Progenitor cell of endocrine pancreas (in vitro differentiated cells): ENCODE results near the gene SLC17A7. TPM values are rescaled to one million over a fixed set of nuclear protein-coding genes. Genes with fewer than 3 reads are reported as not detected.

Source experiments
- DNase-seq: peaks from one replicate; pipeline ENCODE4 v3.0.0; 2021; ENCODE audit warnings: low spot score; ENCODE audit not compliant: unreplicated experiment
- H3K27ac Mint-ChIP-seq: 2 replicates; pipeline ENCODE4 v1.8.0; 2021; ENCODE audit warnings: mild to moderate bottlenecking, moderate library complexity, mixed read lengths
- H3K27me3 Mint-ChIP-seq: 2 replicates; pipeline ENCODE4 v1.8.0; 2021; ENCODE audit warnings: mixed read lengths
- H3K36me3 Mint-ChIP-seq: 2 replicates; pipeline ENCODE4 v1.8.0; 2022; ENCODE audit warnings: mixed read lengths; ENCODE audit not compliant: insufficient read depth
- H3K4me1 Mint-ChIP-seq: 2 replicates; pipeline ENCODE4 v1.8.0; 2021; ENCODE audit warnings: low read depth, mixed read lengths
- H3K4me3 Mint-ChIP-seq: 2 replicates; pipeline ENCODE4 v1.8.0; 2021; ENCODE audit warnings: low read depth, mild to moderate bottlenecking, moderate library complexity, mixed read lengths
- H3K9me3 Mint-ChIP-seq: 2 replicates; pipeline ENCODE4 v1.8.0; 2021; ENCODE audit warnings: low read depth, mixed read lengths
- total RNA-seq: library from RNA; stranded (reverse); gene quantifications from 2 replicates; pipeline ENCODE4 v1.2.1, GENCODE V29; 2021
- TF ChIP-seq, protein P1 (sequence below): fragments of 200-600 bp; sonication (generic); IDR thresholded peaks from one replicate; pipeline ENCODE4 v1.5.0; 2021; ENCODE audit warnings: antibody characterized with exemption, mild to moderate bottlenecking; ENCODE audit not compliant: unreplicated experiment

The SLC17A7 gene
- total RNA-seq, 1 donor from 2014 or later: 0.29 TPM

DNA sequence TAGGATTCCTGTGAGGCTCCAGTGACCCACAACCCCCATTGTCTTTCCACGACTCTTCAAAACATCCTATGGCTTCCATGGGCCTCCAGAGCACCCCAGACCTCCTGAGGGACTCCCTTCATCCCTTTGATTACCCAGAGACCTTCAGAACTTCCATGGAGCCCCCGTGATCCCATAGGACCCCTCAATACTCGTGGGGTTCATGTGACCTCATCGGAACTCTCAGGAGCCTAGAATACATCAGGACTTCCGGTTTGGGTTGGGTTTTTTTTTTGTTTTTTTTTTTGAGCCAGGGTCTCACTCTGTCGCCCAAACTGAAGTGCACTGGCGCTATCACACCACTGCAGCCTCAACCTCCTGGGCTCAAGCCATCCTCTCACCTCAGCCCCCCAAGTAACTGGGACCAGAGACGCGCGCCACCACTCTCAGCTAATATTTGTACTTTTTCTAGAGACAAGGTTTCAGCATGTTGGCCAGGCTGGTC is 12.5 kb upstream of the SLC17A7 start:
- H3K4me1 Mint-ChIP-seq: peaks cover 13% of the 10 kb centered on the region
- H3K4me3 Mint-ChIP-seq: peak overlapping the region; percentile 83
- no peaks in the 10 kb centered on the region for H3K27me3 Mint-ChIP-seq
- no peak for DNase-seq
- peak overlapping the region; percentile 99 for H3K27ac Mint-ChIP-seq
- peaks cover 2% of the 10 kb centered on the region for H3K36me3 Mint-ChIP-seq
- H3K9me3 Mint-ChIP-seq: no peaks in the 10 kb centered on the region
- TF ChIP-seq, protein P1, sequence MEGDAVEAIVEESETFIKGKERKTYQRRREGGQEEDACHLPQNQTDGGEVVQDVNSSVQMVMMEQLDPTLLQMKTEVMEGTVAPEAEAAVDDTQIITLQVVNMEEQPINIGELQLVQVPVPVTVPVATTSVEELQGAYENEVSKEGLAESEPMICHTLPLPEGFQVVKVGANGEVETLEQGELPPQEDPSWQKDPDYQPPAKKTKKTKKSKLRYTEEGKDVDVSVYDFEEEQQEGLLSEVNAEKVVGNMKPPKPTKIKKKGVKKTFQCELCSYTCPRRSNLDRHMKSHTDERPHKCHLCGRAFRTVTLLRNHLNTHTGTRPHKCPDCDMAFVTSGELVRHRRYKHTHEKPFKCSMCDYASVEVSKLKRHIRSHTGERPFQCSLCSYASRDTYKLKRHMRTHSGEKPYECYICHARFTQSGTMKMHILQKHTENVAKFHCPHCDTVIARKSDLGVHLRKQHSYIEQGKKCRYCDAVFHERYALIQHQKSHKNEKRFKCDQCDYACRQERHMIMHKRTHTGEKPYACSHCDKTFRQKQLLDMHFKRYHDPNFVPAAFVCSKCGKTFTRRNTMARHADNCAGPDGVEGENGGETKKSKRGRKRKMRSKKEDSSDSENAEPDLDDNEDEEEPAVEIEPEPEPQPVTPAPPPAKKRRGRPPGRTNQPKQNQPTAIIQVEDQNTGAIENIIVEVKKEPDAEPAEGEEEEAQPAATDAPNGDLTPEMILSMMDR: no peak

GRCh38 chr19:49453013-49453756 is 11.9 kb upstream of the SLC17A7 start, which contains the start of gene ALDH16A1:
ALDH16A1 (plus strand) TSS chr19:49453225; CDS start chr19:49453332, 107 bp downstream.
- Mint-ChIP-seq H3K27ac (peak within 1 kb of the TSS; percentile 99), H3K4me1 (peaks cover 13% of the 10 kb centered on the region), H3K9me3 (no peaks in the 10 kb centered on the region), H3K36me3 (peaks cover 7% of the 10 kb centered on the region), H3K4me3 (peak within 1 kb of the TSS; percentile 83), H3K27me3 (no peaks in the 10 kb centered on the region)
- TF ChIP-seq, protein P1: no peak
- DNase-seq: peak; percentile 97

- H3K4me1 Mint-ChIP-seq: peaks cover 13% of the 10 kb centered on the region
- no peaks in the 10 kb centered on the region for H3K27me3 Mint-ChIP-seq
- peak within 1 kb of the TSS; percentile 83 for H3K4me3 Mint-ChIP-seq
- no peaks in the 10 kb centered on the region for H3K9me3 Mint-ChIP-seq
- H3K36me3 Mint-ChIP-seq: peaks cover 6% of the 10 kb centered on the region
- TF ChIP-seq, protein P1: peak; percentile 31
- H3K27ac Mint-ChIP-seq: peak within 1 kb of the TSS; percentile 99
- DNase-seq: peak; percentile 85
These were observed 10.3 kb upstream of the SLC17A7 start, which contains the start of gene PIH1D1 for GRCh38 chr19:49451430-49452181. PIH1D1 (minus strand) TSS chr19:49451814; CDS start chr19:49451574, 240 bp downstream.

DNA sequence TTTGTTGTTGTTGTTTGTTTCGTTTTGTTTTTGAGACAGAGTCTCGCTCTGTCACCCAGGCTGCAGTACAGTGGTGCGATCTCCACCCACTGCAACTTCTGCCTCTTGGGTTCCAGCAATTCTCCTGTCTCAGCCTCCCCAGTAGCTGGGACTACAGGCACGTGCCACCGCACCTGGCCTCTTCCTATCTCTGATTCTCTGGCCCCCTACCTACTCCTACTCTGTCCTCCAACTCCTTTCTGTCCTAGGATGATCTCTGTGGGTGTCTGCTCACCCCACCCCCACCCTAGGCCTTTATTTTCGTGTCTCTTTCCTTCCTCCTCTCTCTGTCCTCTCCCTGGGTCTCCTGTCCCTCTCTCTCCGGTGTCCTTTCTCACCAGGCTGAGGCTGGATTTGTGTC is 9.1 kb upstream of the SLC17A7 start:
- peak overlapping the region; percentile 26 for H3K27ac Mint-ChIP-seq
- peaks cover 7% of the 10 kb centered on the region for H3K36me3 Mint-ChIP-seq
- H3K9me3 Mint-ChIP-seq: no peaks in the 10 kb centered on the region
- TF ChIP-seq, protein P1: no peak
- H3K4me1 Mint-ChIP-seq: peaks cover 13% of the 10 kb centered on the region
- no peak for DNase-seq
- H3K4me3 Mint-ChIP-seq: peak overlapping the region; percentile 83
- no peaks in the 10 kb centered on the region for H3K27me3 Mint-ChIP-seq

- DNase-seq: no peak
- Mint-ChIP-seq H3K4me3 (peak overlapping the region; percentile 47), H3K9me3 (no peaks in the 10 kb centered on the region), H3K27ac (no peak overlapping the region), H3K36me3 (peaks cover 7% of the 10 kb centered on the region), H3K4me1 (peaks cover 7% of the 10 kb centered on the region), H3K27me3 (no peaks in the 10 kb centered on the region)
- TF ChIP-seq, protein P1: no peak
These were observed 7.1 kb upstream of the SLC17A7 start for GRCh38 chr19:49448432-49448786.
